ENCODE data around the gene FAM20A. TPM values are rescaled to one million over a fixed set of nuclear protein-coding genes. Genes with fewer than 3 reads are reported as not detected.

FAM20A gene
- total and polyA plus RNA-seq, 4 donors: 14.9 to 72.0 (median 58.6) TPM

GRCh38 chr17:68567581-68567980 is 33.6 kb downstream of the FAM20A start (continued):
- TF ChIP-seq MAX (IDR thresholded peaks at IDR 0.05): no peak

DNA sequence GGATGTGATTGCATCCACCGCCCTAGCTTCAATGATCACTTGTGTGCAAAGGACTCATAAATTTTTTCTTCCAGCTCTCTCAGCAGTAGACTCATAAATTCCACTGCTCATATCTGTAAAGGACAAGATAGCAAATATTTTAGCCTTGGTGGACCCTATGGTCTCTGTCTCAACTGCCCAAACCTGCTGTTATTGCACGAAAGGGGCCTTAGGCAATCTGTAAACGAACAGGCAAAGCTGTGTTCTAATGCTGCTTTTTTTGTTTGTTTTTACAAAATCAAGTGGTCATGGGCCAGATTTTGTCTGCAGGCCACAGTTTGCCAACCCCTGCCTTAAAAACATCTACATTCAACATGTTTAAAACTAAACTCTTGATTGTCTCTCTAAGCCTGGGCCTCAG is 34.1 kb downstream of the FAM20A start:
- H3K36me3 ChIP-seq (ENCODE audit: control insufficient read depth in 4 of 4, insufficient read depth in 3 of 4, low read depth in 1 of 4, low read length in 3 of 4): peaks cover 0 to 2% (median under 1%) of the 10 kb centered on the region in 4 donors
- 42% methylated on average over 3 of the region's 3 CpGs for WGBS
- peak overlapping the region; percentile 53 to 72 for H3K27ac ChIP-seq (ENCODE audit: low read depth in 1 of 2, low read length in 2 of 2)
- H3K9me3 ChIP-seq (ENCODE audit: control insufficient read depth in 4 of 4, low read length in 3 of 4): no peaks in the 10 kb centered on the region
- H3K9ac ChIP-seq (ENCODE audit: low read depth in 1 of 2, low read length in 2 of 2): no peak overlapping the region
- DNase-seq (ENCODE audit: low spot score): no peak
- peak; percentile 61 to 76 for TF ChIP-seq RXRA (IDR thresholded peaks at IDR 0.05)
- TF ChIP-seq EGR1 (IDR thresholded peaks at IDR 0.05; ENCODE audit: low read depth in 2 of 2): peak in 1 of 2 donors; percentile 53
- TF ChIP-seq TAF1 (conservative IDR thresholded peaks at IDR 0.05): peak; percentile 3
- peak; percentile 70 to 79 for TF ChIP-seq HNF4A (conservative IDR thresholded peaks at IDR 0.05)
- TF ChIP-seq GABPA (IDR thresholded peaks at IDR 0.05 in 1 of 2, conservative IDR thresholded peaks at IDR 0.05 in 1 of 2): no peak
- TF ChIP-seq FOXA1 (IDR thresholded peaks at IDR 0.05): no peak
- TF ChIP-seq NR2F2 (IDR thresholded peaks at IDR 0.05): no peak
- peak; percentile 11 for TF ChIP-seq MAX (IDR thresholded peaks at IDR 0.05)
- TF ChIP-seq RAD21 (IDR thresholded peaks at IDR 0.05): peak; percentile 22 to 57
- TF ChIP-seq, protein P1, sequence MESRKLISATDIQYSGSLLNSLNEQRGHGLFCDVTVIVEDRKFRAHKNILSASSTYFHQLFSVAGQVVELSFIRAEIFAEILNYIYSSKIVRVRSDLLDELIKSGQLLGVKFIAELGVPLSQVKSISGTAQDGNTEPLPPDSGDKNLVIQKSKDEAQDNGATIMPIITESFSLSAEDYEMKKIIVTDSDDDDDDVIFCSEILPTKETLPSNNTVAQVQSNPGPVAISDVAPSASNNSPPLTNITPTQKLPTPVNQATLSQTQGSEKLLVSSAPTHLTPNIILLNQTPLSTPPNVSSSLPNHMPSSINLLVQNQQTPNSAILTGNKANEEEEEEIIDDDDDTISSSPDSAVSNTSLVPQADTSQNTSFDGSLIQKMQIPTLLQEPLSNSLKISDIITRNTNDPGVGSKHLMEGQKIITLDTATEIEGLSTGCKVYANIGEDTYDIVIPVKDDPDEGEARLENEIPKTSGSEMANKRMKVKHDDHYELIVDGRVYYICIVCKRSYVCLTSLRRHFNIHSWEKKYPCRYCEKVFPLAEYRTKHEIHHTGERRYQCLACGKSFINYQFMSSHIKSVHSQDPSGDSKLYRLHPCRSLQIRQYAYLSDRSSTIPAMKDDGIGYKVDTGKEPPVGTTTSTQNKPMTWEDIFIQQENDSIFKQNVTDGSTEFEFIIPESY (IDR thresholded peaks at IDR 0.05): no peak
- TF ChIP-seq ATF3 (IDR thresholded peaks at IDR 0.05): peak; percentile 52
- TF ChIP-seq, protein P2, sequence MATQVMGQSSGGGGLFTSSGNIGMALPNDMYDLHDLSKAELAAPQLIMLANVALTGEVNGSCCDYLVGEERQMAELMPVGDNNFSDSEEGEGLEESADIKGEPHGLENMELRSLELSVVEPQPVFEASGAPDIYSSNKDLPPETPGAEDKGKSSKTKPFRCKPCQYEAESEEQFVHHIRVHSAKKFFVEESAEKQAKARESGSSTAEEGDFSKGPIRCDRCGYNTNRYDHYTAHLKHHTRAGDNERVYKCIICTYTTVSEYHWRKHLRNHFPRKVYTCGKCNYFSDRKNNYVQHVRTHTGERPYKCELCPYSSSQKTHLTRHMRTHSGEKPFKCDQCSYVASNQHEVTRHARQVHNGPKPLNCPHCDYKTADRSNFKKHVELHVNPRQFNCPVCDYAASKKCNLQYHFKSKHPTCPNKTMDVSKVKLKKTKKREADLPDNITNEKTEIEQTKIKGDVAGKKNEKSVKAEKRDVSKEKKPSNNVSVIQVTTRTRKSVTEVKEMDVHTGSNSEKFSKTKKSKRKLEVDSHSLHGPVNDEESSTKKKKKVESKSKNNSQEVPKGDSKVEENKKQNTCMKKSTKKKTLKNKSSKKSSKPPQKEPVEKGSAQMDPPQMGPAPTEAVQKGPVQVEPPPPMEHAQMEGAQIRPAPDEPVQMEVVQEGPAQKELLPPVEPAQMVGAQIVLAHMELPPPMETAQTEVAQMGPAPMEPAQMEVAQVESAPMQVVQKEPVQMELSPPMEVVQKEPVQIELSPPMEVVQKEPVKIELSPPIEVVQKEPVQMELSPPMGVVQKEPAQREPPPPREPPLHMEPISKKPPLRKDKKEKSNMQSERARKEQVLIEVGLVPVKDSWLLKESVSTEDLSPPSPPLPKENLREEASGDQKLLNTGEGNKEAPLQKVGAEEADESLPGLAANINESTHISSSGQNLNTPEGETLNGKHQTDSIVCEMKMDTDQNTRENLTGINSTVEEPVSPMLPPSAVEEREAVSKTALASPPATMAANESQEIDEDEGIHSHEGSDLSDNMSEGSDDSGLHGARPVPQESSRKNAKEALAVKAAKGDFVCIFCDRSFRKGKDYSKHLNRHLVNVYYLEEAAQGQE (IDR thresholded peaks at IDR 0.05): peak; percentile 27
- TF ChIP-seq SP1 (IDR thresholded peaks at IDR 0.05): peak; percentile 48
- TF ChIP-seq YY1 (IDR thresholded peaks at IDR 0.05): peak; percentile 27
- TF ChIP-seq JUND (IDR thresholded peaks at IDR 0.05): peak; percentile 72 to 78
- no peak for TF ChIP-seq HNF4G (IDR thresholded peaks at IDR 0.05)
- TF ChIP-seq CTCF (IDR thresholded peaks at IDR 0.05; ENCODE audit: low read depth, low read length, missing input control): no peak
- TF ChIP-seq FOXA2 (IDR thresholded peaks at IDR 0.05): no peak
- peaks cover 2 to 29% (median 16%) of the 10 kb centered on the region in 4 donors for H3K4me1 ChIP-seq (ENCODE audit: control insufficient read depth in 4 of 4, insufficient read depth in 4 of 4, low read length in 3 of 4)
- H3K27me3 ChIP-seq (ENCODE audit: control insufficient read depth in 4 of 4, insufficient read depth in 4 of 4, low read length in 3 of 4): no peaks in the 10 kb centered on the region
- H3K4me3 ChIP-seq (ENCODE audit: low read depth in 1 of 3, low read length in 3 of 3): no peak overlapping the region
